Pancreas (tissue), 10 donors: Measurements from ENCODE around the gene SP6. TPM values are rescaled to one million over a fixed set of nuclear protein-coding genes. Genes with fewer than 3 reads are reported as not detected.

Experiments
- ATAC-seq, 4 donors: fragments of 200-7000 bp; cut with Tn5 transposase; one replicate each; pipeline versions ENCODE4 v1.8.0 to v1.9.1; 2020; ENCODE audit warnings: mild to moderate bottlenecking in 4 of 4, moderate library complexity in 4 of 4
- DNase-seq, 6 donors: peaks; one replicate each; pipeline ENCODE4 v3.0.0-alpha.2; 2020
- FAIRE-seq: peaks from 2 replicates; lab custom pipeline; 2012; peaks lifted over from hg19 to GRCh38; lab: Jason Lieb, UNC
- H3K27ac ChIP-seq, 4 donors: fragments of 200-600 bp; sonication (generic); 1 replicate in 3 of 4; 2 replicates in 1 of 4; pipeline versions ENCODE4 v1.5.0 to v1.8.0; 2020
- H3K27me3 ChIP-seq, 4 donors: fragments of 200-600 bp; one replicate each; pipeline ENCODE4 v1.8.0; 2021
- H3K36me3 ChIP-seq, 3 donors: fragments of 200-600 bp; sonication (generic) in 1 of 3; one replicate each; pipeline versions ENCODE4 v1.5.0 to v1.8.0; 2020 to 2021
- H3K4me1 ChIP-seq, 3 donors: fragments of 200-600 bp; one replicate each; pipeline ENCODE4 v1.8.0; 2021
- H3K4me3 ChIP-seq, 4 donors: fragments of 200-600 bp; sonication (generic) in 2 of 4; one replicate each; pipeline versions ENCODE4 v1.5.0 to v1.8.0; 2020 to 2021
- H3K9me3 ChIP-seq, 4 donors: fragments of 200-600 bp; one replicate each; pipeline ENCODE4 v1.8.0; 2021
- CTCF ChIP-seq, 4 donors: fragments of 200-600 bp; sonication (generic) in 3 of 4; IDR thresholded peaks; one replicate each; pipeline versions ENCODE4 v1.5.0 to v1.8.0; 2021; ENCODE audit warnings: antibody characterized with exemption in 4 of 4
- WGBS, 2 donors: extraction: QIAGEN DNeasy Blood & Tissue Kit; methylation state at CpG; one replicate each; pipeline ENCODE4 v1.1.7; 2013; 5-methylcytosine and 5-hydroxymethylcytosine counted together
- intact Hi-C, 3 donors: fragments of 100-400 bp; cut with DNase I; formaldehyde crosslinking; loops; one replicate each; pipeline versions ENCODE4 v1.11.1 to v1.14.2; 2022
- polyA plus RNA-seq, 2 donors: library from polyadenylated mRNA; stranded (reverse); fragments of 200-250 nt; gene quantifications; one replicate each; pipeline ENCODE4 v1.2.3, GENCODE V29; 2013
- total RNA-seq, 6 donors: library from RNA; stranded (reverse); fragmentation: NEBNext Ultra II Directional in 4 of 6; extraction: Animal tissue kit (Norgen Biotek cat#: 25700) in 4 of 6; gene quantifications; one replicate each; pipeline versions ENCODE4 v1.2.1 to v1.2.4, GENCODE V29; 2021 to 2023
- donor health status: healthy with polysubstance abuse.
- donor health status: DM: no; HTN: no; CAD: no; lungs with moderate emphysema.
- donor health status: DM: no; HTN: no; CAD: no.
- donor health status: control.
- donor health status: control.
- donor health status: Bipolar disorder and iron deficiency.
- donor health status: DM: yes; HTN: yes; CAD: no.
- donor health status: DM: no; HTN: no; CAD: no.
- donor health status: DM: no; HTN: no; CAD: no.
- donor health status: DM: yes; HTN: yes; CAD: no.

SP6 gene
- total and polyA plus RNA-seq, 8 donors: 0.12 to 0.56 (median 0.22) TPM

GRCh38 chr17:47884427-47884740 lies 33.4 kb upstream of the SP6 start:
- Histone ChIP-seq H3K36me3 (no peaks in the 10 kb centered on the region), H3K9me3 (no peaks in the 10 kb centered on the region), H3K4me3 (no peak overlapping the region), H3K27me3 (no peaks in the 10 kb centered on the region), H3K4me1 (no peaks in the 10 kb centered on the region), H3K27ac (no peak overlapping the region)
- DNase-seq (no peak), FAIRE-seq (no peak), ATAC-seq (no peak)
- intact Hi-C loops: no loop called here
- TF ChIP-seq CTCF (IDR thresholded peaks at IDR 0.05): no peak
- 43 to 44% methylated on average over 5 of the region's 5 CpGs for WGBS, 2 donors

- H3K27ac ChIP-seq: no peak overlapping the region
- intact Hi-C loops: no loop called here
- no peak for TF ChIP-seq CTCF (IDR thresholded peaks at IDR 0.05)
- no peak for FAIRE-seq
- no peak overlapping the region for H3K4me3 ChIP-seq
- peak in 1 of 4 donors; percentile 19 for ATAC-seq
- WGBS, 2 donors: 66% methylated on average over 9 of the region's 9 CpGs
- no peaks in the 10 kb centered on the region for H3K27me3 ChIP-seq
- no peaks in the 10 kb centered on the region for H3K4me1 ChIP-seq
- no peak for DNase-seq
- H3K36me3 ChIP-seq: no peaks in the 10 kb centered on the region
- H3K9me3 ChIP-seq: no peaks in the 10 kb centered on the region
These were observed 32.8 kb upstream of the SP6 start for GRCh38 chr17:47883589-47884426.

GRCh38 chr17:47882695-47883588 lies 32.0 kb upstream of the SP6 start:
- no peaks in the 10 kb centered on the region for H3K4me1 ChIP-seq
- no peak for FAIRE-seq
- ATAC-seq: no peak
- no peaks in the 10 kb centered on the region for H3K9me3 ChIP-seq
- no peaks in the 10 kb centered on the region for H3K36me3 ChIP-seq
- intact Hi-C loops: no loop called here
- no peak for TF ChIP-seq CTCF (IDR thresholded peaks at IDR 0.05)
- DNase-seq: no peak
- H3K4me3 ChIP-seq: no peak overlapping the region
- no peak overlapping the region for H3K27ac ChIP-seq
- WGBS, 2 donors: 78 to 80% methylated on average over 9 of the region's 9 CpGs
- no peaks in the 10 kb centered on the region for H3K27me3 ChIP-seq

- ATAC-seq: peak in 3 of 4 donors; percentile 39 to 40 (median 40)
- H3K4me3 ChIP-seq: no peak overlapping the region
- H3K4me1 ChIP-seq: no peaks in the 10 kb centered on the region
- no peak for TF ChIP-seq CTCF (IDR thresholded peaks at IDR 0.05)
- intact Hi-C loops: no loop called here
- no peak for FAIRE-seq
- H3K27me3 ChIP-seq: no peaks in the 10 kb centered on the region
- no peaks in the 10 kb centered on the region for H3K9me3 ChIP-seq
- DNase-seq: no peak
- 51 to 56% methylated on average over 7 of the region's 7 CpGs for WGBS, 2 donors
- H3K36me3 ChIP-seq: no peaks in the 10 kb centered on the region
- H3K27ac ChIP-seq: no peak overlapping the region
These were observed 31.3 kb upstream of the SP6 start for GRCh38 chr17:47882247-47882646.
